Pulmonary artery endothelial cell (primary cell): Measurements from ENCODE around the gene NDUFA1. TPM values are rescaled to one million over a fixed set of nuclear protein-coding genes. Genes with fewer than 3 reads are reported as not detected.
"Not testable (repeated sequence)": the region's sequence is repeated elsewhere in the genome, so short reads cannot be mapped to it uniquely, and the experiment has no call there.

Source experiments
- DNase-seq: peaks from one replicate; pipeline ENCODE4 v3.0.0-alpha.2; 2011; ENCODE audit warnings: low read depth, low spot score
- total RNA-seq: library from RNA; depleted of rRNA; stranded (reverse); fragments of >200 nt; gene quantifications from 2 replicates; pipeline ENCODE4 v1.2.3, GENCODE V29; 2014

NDUFA1 gene
- total RNA-seq, 1 donor from 2014 or later: 100 TPM

GRCh38 chrX:119900976-119901375 is 29.3 kb downstream of the NDUFA1 start:
- no peak for DNase-seq

GRCh38 chrX:119916310-119916709 is 44.7 kb downstream of the NDUFA1 start:
- DNase-seq: no peak

- no peak for DNase-seq
Measured at GRCh38 chrX:119917877-119918276, 46.2 kb downstream of the NDUFA1 start.

- no peak for DNase-seq
Measured at GRCh38 chrX:119919835-119920585, 48.4 kb downstream of the NDUFA1 start.

- DNase-seq: not testable (repeated sequence)
Measured at GRCh38 chrX:119922391-119922790, 50.8 kb downstream of the NDUFA1 start.

Other genes starting within 250 kb of the NDUFA1 start
- gene SEPTIN6, start 178.7 kb upstream of the NDUFA1 start, total RNA-seq: 16.1 and 34.0 TPM in 2 replicates
- not detected in 2 replicates for gene SOWAHD, start 113.2 kb upstream of the NDUFA1 start, total RNA-seq
- 2,079 and 2,323 TPM in 2 replicates for gene RPL39, start 80.2 kb upstream of the NDUFA1 start, total RNA-seq
- 2.4 and 3.2 TPM in 2 replicates for gene UPF3B, start 18.9 kb upstream of the NDUFA1 start, total RNA-seq
- 15.8 and 16.6 TPM in 2 replicates for gene RNF113A, start 99 bp upstream of the NDUFA1 start, total RNA-seq
- gene AKAP14, start 24.1 kb downstream of the NDUFA1 start, total RNA-seq: not detected in 2 replicates
- gene NKAP, start 71.9 kb downstream of the NDUFA1 start, total RNA-seq: 3.7 and 4.1 TPM in 2 replicates
- gene RHOXF2B, start 205.9 kb downstream of the NDUFA1 start, total RNA-seq: not detected in 2 replicates
- not detected in 2 replicates for gene RHOXF1, start 244.1 kb downstream of the NDUFA1 start, total RNA-seq